HepG2 (cell line): ENCODE measurements around the gene ALG11. TPM values are rescaled to one million over a fixed set of nuclear protein-coding genes. Genes with fewer than 3 reads are reported as not detected.

Source experiments
- ARID2 ChIP-seq: sonication (generic); formaldehyde crosslinking; IDR thresholded peaks from 2 replicates; pipeline ENCODE4 v1.8.1; 2022; ENCODE audit warnings: mild to moderate bottlenecking, missing genetic modification reagents, borderline replicate concordance
- ATAD3A ChIP-seq: sonication (generic); formaldehyde crosslinking; IDR thresholded peaks from 2 replicates; pipeline ENCODE4 v1.4.0; 2020; ENCODE audit warnings: missing genetic modification reagents
- DPF2 ChIP-seq: sonication (generic); formaldehyde crosslinking; IDR thresholded peaks from 2 replicates; pipeline ENCODE4 v1.4.0; 2020; ENCODE audit warnings: mild to moderate bottlenecking, low read depth, missing genetic modification reagents, borderline replicate concordance
- ELF1 ChIP-seq: sonication (generic); formaldehyde crosslinking; IDR thresholded peaks from 2 replicates; pipeline ENCODE4 v1.4.0; 2020; ENCODE audit warnings: missing genetic modification reagents
- POGZ ChIP-seq: sonication (generic); formaldehyde crosslinking; IDR thresholded peaks from 2 replicates; pipeline ENCODE4 v1.4.0; 2020; ENCODE audit warnings: mild to moderate bottlenecking, missing genetic modification reagents
- SOX5 ChIP-seq: IDR thresholded peaks from 2 replicates; pipeline ENCODE4 v1.6.1; 2016; ENCODE audit warnings: borderline replicate concordance
- ZNF335 ChIP-seq: sonication (generic); formaldehyde crosslinking; IDR thresholded peaks from 2 replicates; pipeline ENCODE4 v1.4.0; 2020; ENCODE audit warnings: missing genetic modification reagents
- polyA plus RNA-seq, 8 experiments: library from polyadenylated mRNA; depleted of rRNA in 3 of 8; stranded (reverse) in 7 of 8; unstranded in 1 of 8; fragments of >200 nt; fragmentation: Illumina TruSeq in 4 of 8; extraction: Trizol in 4 of 8; gene quantifications; 2 replicates each; pipeline versions ENCODE4 v1.2.1 to v1.2.3, GENCODE V29; 2011 to 2016; ENCODE audit warnings: low read depth in 4 of 8, missing spikeins in 1 of 8, mixed read lengths in 1 of 8; ENCODE audit not compliant: insufficient read depth in 1 of 8
- total RNA-seq, 5 experiments: library from RNA; depleted of rRNA; stranded (reverse); fragments of >200 nt; fragmentation: Illumina TruSeq; extraction: Trizol; gene quantifications; 2 replicates each; pipeline ENCODE4 v1.2.3, GENCODE V29; 2016; ENCODE audit warnings: low read depth in 1 of 5
- TF ChIP-seq, protein P1 (sequence below): sonication (generic); formaldehyde crosslinking; IDR thresholded peaks from 2 replicates; pipeline ENCODE4 v1.5.0; 2020; ENCODE audit warnings: missing genetic modification reagents, mild to moderate bottlenecking, borderline replicate concordance
- TF ChIP-seq, protein P2 (sequence below): sonication (generic); formaldehyde crosslinking; IDR thresholded peaks from 2 replicates; pipeline ENCODE4 v1.4.0; 2020; ENCODE audit warnings: missing genetic modification reagents, borderline replicate concordance
- TF ChIP-seq, protein P3 (sequence below): sonication (generic); formaldehyde crosslinking; IDR thresholded peaks from 2 replicates; pipeline ENCODE4 v1.5.0; 2020; ENCODE audit warnings: missing genetic modification reagents
- TF ChIP-seq, protein P4 (sequence below): sonication (generic); formaldehyde crosslinking; IDR thresholded peaks from 2 replicates; pipeline ENCODE4 v1.5.0; 2020; ENCODE audit warnings: missing genetic modification reagents
- TF ChIP-seq, protein P5 (sequence below), 2 experiments: fragments of 450-650 bp in 1 of 2; sonication (generic) in 1 of 2; formaldehyde crosslinking; IDR thresholded peaks; 2 replicates each; pipeline versions ENCODE4 v1.5.0 to v1.8.0; 2020 to 2022; ENCODE audit warnings: mild to moderate bottlenecking in 1 of 2, missing genetic modification reagents in 1 of 2
- TF ChIP-seq, protein P6 (sequence below): sonication (generic); formaldehyde crosslinking; IDR thresholded peaks from 2 replicates; pipeline ENCODE4 v1.4.0; 2020; ENCODE audit warnings: mild to moderate bottlenecking, missing genetic modification reagents
- TF ChIP-seq, protein P7 (sequence below): IDR thresholded peaks from 2 replicates; pipeline ENCODE4 v1.6.1; 2018; ENCODE audit warnings: missing genetic modification reagents
- TF ChIP-seq, protein P8 (sequence below): sonication (generic); formaldehyde crosslinking; IDR thresholded peaks from 2 replicates; pipeline ENCODE4 v1.5.0; 2020; ENCODE audit warnings: missing genetic modification reagents
- TF ChIP-seq, protein P9 (sequence below): sonication (generic); formaldehyde crosslinking; IDR thresholded peaks from 2 replicates; pipeline ENCODE4 v1.5.0; 2020; ENCODE audit warnings: missing genetic modification reagents, mild to moderate bottlenecking, borderline replicate concordance
- TF ChIP-seq, protein P10 (sequence below): IDR thresholded peaks from 2 replicates; pipeline ENCODE4 v1.6.1; 2016; ENCODE audit warnings: low read depth, control low read depth

ALG11 gene
- total and polyA plus RNA-seq, 2 of the 13 experiments (the other 11 are each of a cell fraction or from before 2014, with no cell fraction given): 14.7 to 27.9 TPM

DNA sequence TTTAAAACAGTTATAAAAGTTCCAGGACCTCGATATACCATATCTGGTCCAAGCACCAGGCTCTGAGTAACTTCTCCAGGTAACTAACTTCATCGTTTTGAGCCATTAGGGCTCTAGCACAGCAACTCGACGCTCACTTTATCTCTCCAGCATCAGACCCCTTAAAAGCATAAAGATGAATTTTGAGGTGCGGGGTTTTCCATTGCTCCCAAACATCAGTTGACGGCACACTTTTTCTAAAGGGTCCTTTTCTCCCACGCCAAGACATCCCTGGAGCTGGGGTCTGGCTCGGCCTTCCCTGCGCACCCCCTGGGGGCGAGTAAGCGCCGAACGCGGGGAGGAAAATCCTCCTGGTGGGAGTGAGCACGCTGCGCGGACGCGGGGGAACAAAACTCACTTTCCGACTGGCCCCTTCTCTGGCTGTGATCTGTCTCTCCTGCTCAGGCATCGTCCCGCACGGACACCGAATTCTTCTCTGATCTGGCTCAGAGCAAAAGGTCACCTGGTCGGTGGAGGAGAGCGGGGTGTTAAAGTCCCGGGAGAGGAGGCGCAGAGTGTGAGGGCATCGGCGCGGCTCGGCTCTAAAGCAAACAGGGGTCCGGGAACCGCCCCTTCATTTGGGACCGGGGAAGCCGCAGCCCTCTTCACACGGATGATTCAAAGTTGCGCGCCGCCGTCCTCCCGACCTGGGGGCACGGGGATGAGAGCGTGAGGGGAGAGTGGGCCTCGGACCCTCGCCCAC is 1.1 kb upstream of the ALG11 start, which contains the start of gene ATP7B (continued):
- TF ChIP-seq, protein P1, sequence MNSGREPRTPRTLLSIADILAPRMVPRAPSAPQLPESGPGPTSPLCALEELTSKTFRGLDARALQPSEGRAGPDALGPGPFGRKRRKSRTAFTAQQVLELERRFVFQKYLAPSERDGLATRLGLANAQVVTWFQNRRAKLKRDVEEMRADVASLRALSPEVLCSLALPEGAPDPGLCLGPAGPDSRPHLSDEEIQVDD (CRISPR knock-in tag): no peak
- TF ChIP-seq, protein P2, sequence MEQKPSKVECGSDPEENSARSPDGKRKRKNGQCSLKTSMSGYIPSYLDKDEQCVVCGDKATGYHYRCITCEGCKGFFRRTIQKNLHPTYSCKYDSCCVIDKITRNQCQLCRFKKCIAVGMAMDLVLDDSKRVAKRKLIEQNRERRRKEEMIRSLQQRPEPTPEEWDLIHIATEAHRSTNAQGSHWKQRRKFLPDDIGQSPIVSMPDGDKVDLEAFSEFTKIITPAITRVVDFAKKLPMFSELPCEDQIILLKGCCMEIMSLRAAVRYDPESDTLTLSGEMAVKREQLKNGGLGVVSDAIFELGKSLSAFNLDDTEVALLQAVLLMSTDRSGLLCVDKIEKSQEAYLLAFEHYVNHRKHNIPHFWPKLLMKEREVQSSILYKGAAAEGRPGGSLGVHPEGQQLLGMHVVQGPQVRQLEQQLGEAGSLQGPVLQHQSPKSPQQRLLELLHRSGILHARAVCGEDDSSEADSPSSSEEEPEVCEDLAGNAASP (CRISPR knock-in tag): no peak
- TF ChIP-seq, protein P3, sequence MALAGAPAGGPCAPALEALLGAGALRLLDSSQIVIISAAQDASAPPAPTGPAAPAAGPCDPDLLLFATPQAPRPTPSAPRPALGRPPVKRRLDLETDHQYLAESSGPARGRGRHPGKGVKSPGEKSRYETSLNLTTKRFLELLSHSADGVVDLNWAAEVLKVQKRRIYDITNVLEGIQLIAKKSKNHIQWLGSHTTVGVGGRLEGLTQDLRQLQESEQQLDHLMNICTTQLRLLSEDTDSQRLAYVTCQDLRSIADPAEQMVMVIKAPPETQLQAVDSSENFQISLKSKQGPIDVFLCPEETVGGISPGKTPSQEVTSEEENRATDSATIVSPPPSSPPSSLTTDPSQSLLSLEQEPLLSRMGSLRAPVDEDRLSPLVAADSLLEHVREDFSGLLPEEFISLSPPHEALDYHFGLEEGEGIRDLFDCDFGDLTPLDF (CRISPR knock-in tag): no peak
- TF ChIP-seq, protein P4, sequence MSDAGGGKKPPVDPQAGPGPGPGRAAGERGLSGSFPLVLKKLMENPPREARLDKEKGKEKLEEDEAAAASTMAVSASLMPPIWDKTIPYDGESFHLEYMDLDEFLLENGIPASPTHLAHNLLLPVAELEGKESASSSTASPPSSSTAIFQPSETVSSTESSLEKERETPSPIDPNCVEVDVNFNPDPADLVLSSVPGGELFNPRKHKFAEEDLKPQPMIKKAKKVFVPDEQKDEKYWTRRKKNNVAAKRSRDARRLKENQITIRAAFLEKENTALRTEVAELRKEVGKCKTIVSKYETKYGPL (CRISPR knock-in tag): no peak
- TF ChIP-seq DPF2 (CRISPR knock-in tag): no peak
- no peak for TF ChIP-seq POGZ (CRISPR knock-in tag)
- TF ChIP-seq, protein P5, sequence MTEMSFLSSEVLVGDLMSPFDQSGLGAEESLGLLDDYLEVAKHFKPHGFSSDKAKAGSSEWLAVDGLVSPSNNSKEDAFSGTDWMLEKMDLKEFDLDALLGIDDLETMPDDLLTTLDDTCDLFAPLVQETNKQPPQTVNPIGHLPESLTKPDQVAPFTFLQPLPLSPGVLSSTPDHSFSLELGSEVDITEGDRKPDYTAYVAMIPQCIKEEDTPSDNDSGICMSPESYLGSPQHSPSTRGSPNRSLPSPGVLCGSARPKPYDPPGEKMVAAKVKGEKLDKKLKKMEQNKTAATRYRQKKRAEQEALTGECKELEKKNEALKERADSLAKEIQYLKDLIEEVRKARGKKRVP (CRISPR knock-in tag; IDR thresholded peaks at IDR 0.05): no peak
- TF ChIP-seq SOX5 (CRISPR knock-in tag): no peak
- TF ChIP-seq, protein P6, sequence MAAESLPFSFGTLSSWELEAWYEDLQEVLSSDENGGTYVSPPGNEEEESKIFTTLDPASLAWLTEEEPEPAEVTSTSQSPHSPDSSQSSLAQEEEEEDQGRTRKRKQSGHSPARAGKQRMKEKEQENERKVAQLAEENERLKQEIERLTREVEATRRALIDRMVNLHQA (CRISPR knock-in tag): no peak
- TF ChIP-seq, protein P7, sequence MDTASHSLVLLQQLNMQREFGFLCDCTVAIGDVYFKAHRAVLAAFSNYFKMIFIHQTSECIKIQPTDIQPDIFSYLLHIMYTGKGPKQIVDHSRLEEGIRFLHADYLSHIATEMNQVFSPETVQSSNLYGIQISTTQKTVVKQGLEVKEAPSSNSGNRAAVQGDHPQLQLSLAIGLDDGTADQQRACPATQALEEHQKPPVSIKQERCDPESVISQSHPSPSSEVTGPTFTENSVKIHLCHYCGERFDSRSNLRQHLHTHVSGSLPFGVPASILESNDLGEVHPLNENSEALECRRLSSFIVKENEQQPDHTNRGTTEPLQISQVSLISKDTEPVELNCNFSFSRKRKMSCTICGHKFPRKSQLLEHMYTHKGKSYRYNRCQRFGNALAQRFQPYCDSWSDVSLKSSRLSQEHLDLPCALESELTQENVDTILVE (CRISPR knock-in tag): no peak
- TF ChIP-seq ELF1 (CRISPR knock-in tag): no peak
- TF ChIP-seq ARID2: no peak
- TF ChIP-seq, protein P8, sequence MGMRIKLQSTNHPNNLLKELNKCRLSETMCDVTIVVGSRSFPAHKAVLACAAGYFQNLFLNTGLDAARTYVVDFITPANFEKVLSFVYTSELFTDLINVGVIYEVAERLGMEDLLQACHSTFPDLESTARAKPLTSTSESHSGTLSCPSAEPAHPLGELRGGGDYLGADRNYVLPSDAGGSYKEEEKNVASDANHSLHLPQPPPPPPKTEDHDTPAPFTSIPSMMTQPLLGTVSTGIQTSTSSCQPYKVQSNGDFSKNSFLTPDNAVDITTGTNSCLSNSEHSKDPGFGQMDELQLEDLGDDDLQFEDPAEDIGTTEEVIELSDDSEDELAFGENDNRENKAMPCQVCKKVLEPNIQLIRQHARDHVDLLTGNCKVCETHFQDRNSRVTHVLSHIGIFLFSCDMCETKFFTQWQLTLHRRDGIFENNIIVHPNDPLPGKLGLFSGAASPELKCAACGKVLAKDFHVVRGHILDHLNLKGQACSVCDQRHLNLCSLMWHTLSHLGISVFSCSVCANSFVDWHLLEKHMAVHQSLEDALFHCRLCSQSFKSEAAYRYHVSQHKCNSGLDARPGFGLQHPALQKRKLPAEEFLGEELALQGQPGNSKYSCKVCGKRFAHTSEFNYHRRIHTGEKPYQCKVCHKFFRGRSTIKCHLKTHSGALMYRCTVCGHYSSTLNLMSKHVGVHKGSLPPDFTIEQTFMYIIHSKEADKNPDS (CRISPR knock-in tag): no peak; the same call in 1 of the 2 replicates
- TF ChIP-seq, protein P9, sequence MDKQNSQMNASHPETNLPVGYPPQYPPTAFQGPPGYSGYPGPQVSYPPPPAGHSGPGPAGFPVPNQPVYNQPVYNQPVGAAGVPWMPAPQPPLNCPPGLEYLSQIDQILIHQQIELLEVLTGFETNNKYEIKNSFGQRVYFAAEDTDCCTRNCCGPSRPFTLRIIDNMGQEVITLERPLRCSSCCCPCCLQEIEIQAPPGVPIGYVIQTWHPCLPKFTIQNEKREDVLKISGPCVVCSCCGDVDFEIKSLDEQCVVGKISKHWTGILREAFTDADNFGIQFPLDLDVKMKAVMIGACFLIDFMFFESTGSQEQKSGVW (CRISPR knock-in tag): no peak
- TF ChIP-seq ZNF335 (CRISPR knock-in tag): no peak
- no peak for TF ChIP-seq ATAD3A (CRISPR knock-in tag)
- TF ChIP-seq, protein P10, sequence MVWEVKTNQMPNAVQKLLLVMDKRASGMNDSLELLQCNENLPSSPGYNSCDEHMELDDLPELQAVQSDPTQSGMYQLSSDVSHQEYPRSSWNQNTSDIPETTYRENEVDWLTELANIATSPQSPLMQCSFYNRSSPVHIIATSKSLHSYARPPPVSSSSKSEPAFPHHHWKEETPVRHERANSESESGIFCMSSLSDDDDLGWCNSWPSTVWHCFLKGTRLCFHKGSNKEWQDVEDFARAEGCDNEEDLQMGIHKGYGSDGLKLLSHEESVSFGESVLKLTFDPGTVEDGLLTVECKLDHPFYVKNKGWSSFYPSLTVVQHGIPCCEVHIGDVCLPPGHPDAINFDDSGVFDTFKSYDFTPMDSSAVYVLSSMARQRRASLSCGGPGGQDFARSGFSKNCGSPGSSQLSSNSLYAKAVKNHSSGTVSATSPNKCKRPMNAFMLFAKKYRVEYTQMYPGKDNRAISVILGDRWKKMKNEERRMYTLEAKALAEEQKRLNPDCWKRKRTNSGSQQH (CRISPR knock-in tag): no peak
